Lower leg skin (tissue), 3 donors: ENCODE measurements around the gene TNNI3K.

Source experiments
- CTCF ChIP-seq, 3 donors: fragments of 450-650 bp; IDR thresholded peaks; one replicate each; pipeline ENCODE4 v1.5.1; 2016; ENCODE audit warnings: antibody characterized with exemption in 3 of 3, mild to moderate bottlenecking in 3 of 3, moderate library complexity in 2 of 3
- POLR2A ChIP-seq, 2 donors: fragments of 450-650 bp; IDR thresholded peaks; one replicate each; pipeline ENCODE4 v1.6.1; 2016 to 2017; ENCODE audit warnings: antibody characterized with exemption in 2 of 2, mild to moderate bottlenecking in 1 of 2, moderate library complexity in 1 of 2

- no peak for TF ChIP-seq CTCF (IDR thresholded peaks at IDR 0.05)
- TF ChIP-seq POLR2A (IDR thresholded peaks at IDR 0.05), result no peak
Measured at GRCh38 chr1:74357150-74357549, 122.0 kb downstream of the TNNI3K start.
